ENCODE data around the gene ARSI.

ARSI gene

GRCh38 chr5:150313921-150314716 is 11.4 kb upstream of the ARSI start:
- no peaks in the 10 kb centered on the region for H3K9me3 ChIP-seq (ENCODE audit: insufficient read depth, low read depth, low read length)
- no peaks in the 10 kb centered on the region for H3K27me3 ChIP-seq (ENCODE audit: insufficient read depth, low read length)
- no peaks in the 10 kb centered on the region for H3K36me3 ChIP-seq (ENCODE audit: insufficient read depth, low read depth, low read length)
- H3K4me3 ChIP-seq (ENCODE audit: low read length): no peak overlapping the region
- peaks cover 7% of the 10 kb centered on the region for H3K4me1 ChIP-seq (ENCODE audit: insufficient read depth, low read length)
- H3K9ac ChIP-seq (ENCODE audit: low read depth, low read length): no peak overlapping the region
- H3K27ac ChIP-seq (ENCODE audit: low read length): no peak overlapping the region

GRCh38 chr5:150313501-150313900 is 10.8 kb upstream of the ARSI start:
- Histone ChIP-seq H3K9ac (ENCODE audit: low read depth, low read length) (no peak overlapping the region), H3K4me3 (ENCODE audit: low read length) (no peak overlapping the region), H3K9me3 (ENCODE audit: insufficient read depth, low read depth, low read length) (no peaks in the 10 kb centered on the region), H3K4me1 (ENCODE audit: insufficient read depth, low read length) (peaks cover 3% of the 10 kb centered on the region; the same call in 1 of the 2 replicates), H3K27me3 (ENCODE audit: insufficient read depth, low read length) (no peaks in the 10 kb centered on the region), H3K27ac (ENCODE audit: low read length) (no peak overlapping the region), H3K36me3 (ENCODE audit: insufficient read depth, low read depth, low read length) (no peaks in the 10 kb centered on the region)

- H3K9ac ChIP-seq (ENCODE audit: low read depth, low read length): no peak overlapping the region
- no peak overlapping the region for H3K4me3 ChIP-seq (ENCODE audit: low read length)
- no peak overlapping the region for H3K27ac ChIP-seq (ENCODE audit: low read length)
- no peaks in the 10 kb centered on the region for H3K9me3 ChIP-seq (ENCODE audit: insufficient read depth, low read depth, low read length)
- H3K36me3 ChIP-seq (ENCODE audit: insufficient read depth, low read depth, low read length): no peaks in the 10 kb centered on the region
- H3K27me3 ChIP-seq (ENCODE audit: insufficient read depth, low read length): no peaks in the 10 kb centered on the region
- peaks cover 2% of the 10 kb centered on the region; the same call in 1 of the 2 replicates for H3K4me1 ChIP-seq (ENCODE audit: insufficient read depth, low read length)
Observed at GRCh38 chr5:150312518-150312917, 9.8 kb upstream of the ARSI start.

- H3K27me3 ChIP-seq (ENCODE audit: insufficient read depth, low read length): no peaks in the 10 kb centered on the region
- no peak overlapping the region for H3K27ac ChIP-seq (ENCODE audit: low read length)
- H3K36me3 ChIP-seq (ENCODE audit: insufficient read depth, low read depth, low read length): no peaks in the 10 kb centered on the region
- H3K9ac ChIP-seq (ENCODE audit: low read depth, low read length): no peak overlapping the region
- no peak overlapping the region for H3K4me3 ChIP-seq (ENCODE audit: low read length)
- no peaks in the 10 kb centered on the region for H3K4me1 ChIP-seq (ENCODE audit: insufficient read depth, low read length)
- H3K9me3 ChIP-seq (ENCODE audit: insufficient read depth, low read depth, low read length): no peaks in the 10 kb centered on the region
Observed at GRCh38 chr5:150311015-150311692, 8.4 kb upstream of the ARSI start.

GRCh38 chr5:150310246-150310645 is 7.5 kb upstream of the ARSI start:
- Histone ChIP-seq H3K4me1 (ENCODE audit: insufficient read depth, low read length) (peaks cover 5% of the 10 kb centered on the region; the same call in 1 of the 2 replicates), H3K27ac (ENCODE audit: low read length) (no peak overlapping the region), H3K9ac (ENCODE audit: low read depth, low read length) (no peak overlapping the region), H3K36me3 (ENCODE audit: insufficient read depth, low read depth, low read length) (no peaks in the 10 kb centered on the region), H3K9me3 (ENCODE audit: insufficient read depth, low read depth, low read length) (no peaks in the 10 kb centered on the region), H3K4me3 (ENCODE audit: low read length) (no peak overlapping the region), H3K27me3 (ENCODE audit: insufficient read depth, low read length) (no peaks in the 10 kb centered on the region)

- H3K4me3 ChIP-seq (ENCODE audit: low read length): no peak overlapping the region
Observed at GRCh38 chr5:150309886-150310239, 7.2 kb upstream of the ARSI start.

GRCh38 chr5:150309101-150309885 is 6.6 kb upstream of the ARSI start:
- Histone ChIP-seq H3K9ac (ENCODE audit: low read depth, low read length) (no peak overlapping the region), H3K4me3 (ENCODE audit: low read length) (no peak overlapping the region), H3K27ac (ENCODE audit: low read length) (no peak overlapping the region), H3K36me3 (ENCODE audit: insufficient read depth, low read depth, low read length) (no peaks in the 10 kb centered on the region), H3K9me3 (ENCODE audit: insufficient read depth, low read depth, low read length) (no peaks in the 10 kb centered on the region), H3K4me1 (ENCODE audit: insufficient read depth, low read length) (peaks cover 11% of the 10 kb centered on the region), H3K27me3 (ENCODE audit: insufficient read depth, low read length) (peaks cover 1% of the 10 kb centered on the region; the same call in 1 of the 2 replicates)

More at GRCh38 chr5:150309886-150310239, 7.2 kb upstream of the ARSI start:
- no peaks in the 10 kb centered on the region for H3K36me3 ChIP-seq (ENCODE audit: insufficient read depth, low read depth, low read length)
- peaks cover 6% of the 10 kb centered on the region; the same call in 1 of the 2 replicates for H3K4me1 ChIP-seq (ENCODE audit: insufficient read depth, low read length)
- no peaks in the 10 kb centered on the region for H3K9me3 ChIP-seq (ENCODE audit: insufficient read depth, low read depth, low read length)
- H3K9ac ChIP-seq (ENCODE audit: low read depth, low read length): no peak overlapping the region
- no peaks in the 10 kb centered on the region for H3K27me3 ChIP-seq (ENCODE audit: insufficient read depth, low read length)
- H3K27ac ChIP-seq (ENCODE audit: low read length): no peak overlapping the region

GRCh38 chr5:150307617-150308426 is 5.1 kb upstream of the ARSI start:
- Histone ChIP-seq H3K4me1 (ENCODE audit: insufficient read depth, low read length) (peaks cover 23% of the 10 kb centered on the region), H3K27me3 (ENCODE audit: insufficient read depth, low read length) (peaks cover 3% of the 10 kb centered on the region; the same call in 1 of the 2 replicates), H3K27ac (ENCODE audit: low read length) (no peak overlapping the region), H3K4me3 (ENCODE audit: low read length) (no peak overlapping the region), H3K9ac (ENCODE audit: low read depth, low read length) (no peak overlapping the region), H3K36me3 (ENCODE audit: insufficient read depth, low read depth, low read length) (no peaks in the 10 kb centered on the region), H3K9me3 (ENCODE audit: insufficient read depth, low read depth, low read length) (no peaks in the 10 kb centered on the region)

- Histone ChIP-seq H3K36me3 (ENCODE audit: insufficient read depth, low read depth, low read length) (no peaks in the 10 kb centered on the region), H3K4me1 (ENCODE audit: insufficient read depth, low read length) (peaks cover 23% of the 10 kb centered on the region), H3K27me3 (ENCODE audit: insufficient read depth, low read length) (peaks cover 7% of the 10 kb centered on the region), H3K27ac (ENCODE audit: low read length) (no peak overlapping the region), H3K4me3 (ENCODE audit: low read length) (no peak overlapping the region), H3K9ac (ENCODE audit: low read depth, low read length) (no peak overlapping the region), H3K9me3 (ENCODE audit: insufficient read depth, low read depth, low read length) (no peaks in the 10 kb centered on the region)
Observed at GRCh38 chr5:150306775-150307174, 4.1 kb upstream of the ARSI start.

GRCh38 chr5:150305557-150305956 is 2.9 kb upstream of the ARSI start:
- Histone ChIP-seq H3K9me3 (ENCODE audit: insufficient read depth, low read depth, low read length) (no peaks in the 10 kb centered on the region), H3K27ac (ENCODE audit: low read length) (no peak overlapping the region), H3K4me3 (ENCODE audit: low read length) (no peak overlapping the region), H3K4me1 (ENCODE audit: insufficient read depth, low read length) (peaks cover 26% of the 10 kb centered on the region), H3K36me3 (ENCODE audit: insufficient read depth, low read depth, low read length) (no peaks in the 10 kb centered on the region), H3K9ac (ENCODE audit: low read depth, low read length) (no peak overlapping the region), H3K27me3 (ENCODE audit: insufficient read depth, low read length) (peaks cover 20% of the 10 kb centered on the region)

GRCh38 chr5:150305095-150305494 is 2.4 kb upstream of the ARSI start:
- Histone ChIP-seq H3K9me3 (ENCODE audit: insufficient read depth, low read depth, low read length) (no peaks in the 10 kb centered on the region), H3K27me3 (ENCODE audit: insufficient read depth, low read length) (peaks cover 22% of the 10 kb centered on the region), H3K4me3 (ENCODE audit: low read length) (no peak overlapping the region), H3K27ac (ENCODE audit: low read length) (no peak overlapping the region), H3K36me3 (ENCODE audit: insufficient read depth, low read depth, low read length) (no peaks in the 10 kb centered on the region), H3K9ac (ENCODE audit: low read depth, low read length) (no peak overlapping the region), H3K4me1 (ENCODE audit: insufficient read depth, low read length) (peaks cover 30% of the 10 kb centered on the region)
